Measurements from ENCODE around the gene MYOCD. TPM values are rescaled to one million over a fixed set of nuclear protein-coding genes. Genes with fewer than 3 reads are reported as not detected.

Gene MYOCD
- total and polyA plus RNA-seq, 2 of the 13 experiments (the other 11 are each of a cell fraction or from before 2014, with no cell fraction given) = not detected

DNA sequence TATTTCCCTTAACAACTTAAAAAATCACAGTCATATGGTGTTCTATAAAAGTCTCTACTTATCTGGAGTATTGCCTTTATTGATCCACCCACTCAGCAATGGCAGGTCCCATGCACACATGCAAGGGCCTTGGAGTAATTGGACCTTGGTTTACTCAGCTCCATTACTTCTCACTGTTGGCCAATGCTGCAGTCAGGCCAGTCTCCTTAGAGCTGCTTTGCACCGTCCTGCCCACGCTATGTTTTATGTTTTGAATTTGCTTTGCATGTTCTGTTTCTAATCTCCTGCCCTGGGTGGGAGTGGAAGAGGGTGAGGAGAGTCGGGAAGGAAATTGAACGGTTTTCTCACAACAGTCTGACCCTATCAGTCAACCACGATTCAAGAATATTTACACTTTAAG is 147.2 kb downstream of the MYOCD start (continued):
- TF ChIP-seq, protein P1, sequence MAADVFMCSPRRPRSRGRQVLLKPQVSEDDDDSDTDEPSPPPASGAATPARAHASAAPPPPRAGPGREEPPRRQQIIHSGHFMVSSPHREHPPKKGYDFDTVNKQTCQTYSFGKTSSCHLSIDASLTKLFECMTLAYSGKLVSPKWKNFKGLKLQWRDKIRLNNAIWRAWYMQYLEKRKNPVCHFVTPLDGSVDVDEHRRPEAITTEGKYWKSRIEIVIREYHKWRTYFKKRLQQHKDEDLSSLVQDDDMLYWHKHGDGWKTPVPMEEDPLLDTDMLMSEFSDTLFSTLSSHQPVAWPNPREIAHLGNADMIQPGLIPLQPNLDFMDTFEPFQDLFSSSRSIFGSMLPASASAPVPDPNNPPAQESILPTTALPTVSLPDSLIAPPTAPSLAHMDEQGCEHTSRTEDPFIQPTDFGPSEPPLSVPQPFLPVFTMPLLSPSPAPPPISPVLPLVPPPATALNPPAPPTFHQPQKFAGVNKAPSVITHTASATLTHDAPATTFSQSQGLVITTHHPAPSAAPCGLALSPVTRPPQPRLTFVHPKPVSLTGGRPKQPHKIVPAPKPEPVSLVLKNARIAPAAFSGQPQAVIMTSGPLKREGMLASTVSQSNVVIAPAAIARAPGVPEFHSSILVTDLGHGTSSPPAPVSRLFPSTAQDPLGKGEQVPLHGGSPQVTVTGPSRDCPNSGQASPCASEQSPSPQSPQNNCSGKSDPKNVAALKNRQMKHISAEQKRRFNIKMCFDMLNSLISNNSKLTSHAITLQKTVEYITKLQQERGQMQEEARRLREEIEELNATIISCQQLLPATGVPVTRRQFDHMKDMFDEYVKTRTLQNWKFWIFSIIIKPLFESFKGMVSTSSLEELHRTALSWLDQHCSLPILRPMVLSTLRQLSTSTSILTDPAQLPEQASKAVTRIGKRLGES (CRISPR knock-in tag; IDR thresholded peaks at IDR 0.05; ENCODE audit: borderline replicate concordance) = no peak
- TF ChIP-seq RXRB (CRISPR knock-in tag; IDR thresholded peaks at IDR 0.05; ENCODE audit: borderline replicate concordance) (no peak), ZNF557 (CRISPR knock-in tag; IDR thresholded peaks at IDR 0.05) (no peak), USF2 (IDR thresholded peaks at IDR 0.05; ENCODE audit: low read depth, low read length) (no peak), USF2 (CRISPR knock-in tag; IDR thresholded peaks at IDR 0.05; ENCODE audit: borderline replicate concordance) (no peak), MATR3 (CRISPR knock-in tag; IDR thresholded peaks at IDR 0.05) (no peak), EEA1 (CRISPR knock-in tag; IDR thresholded peaks at IDR 0.05; ENCODE audit: borderline replicate concordance) (no peak), POGZ (CRISPR knock-in tag; IDR thresholded peaks at IDR 0.05) (no peak), CHD2 (IDR thresholded peaks at IDR 0.05; ENCODE audit: low read depth, low read length) (no peak), ATM (IDR thresholded peaks at IDR 0.05; ENCODE audit: borderline replicate concordance) (no peak)

All from HepG2 (cell line).